DMS153 treated with DMSO at 0.1 percent for 48 hours (cell line): Measurements from ENCODE around the gene DNAJC13.
"Not testable (repeated sequence)": the region's sequence is repeated elsewhere in the genome, so short reads cannot be mapped to it uniquely, and the experiment has no call there.

ENCODE experiments used
- DNase-seq: peaks from one replicate; lab custom pipeline; 2025; ENCODE audit not compliant: unreplicated experiment; lab: John Stamatoyannopoulos, UW

DNAJC13 gene, protein sequence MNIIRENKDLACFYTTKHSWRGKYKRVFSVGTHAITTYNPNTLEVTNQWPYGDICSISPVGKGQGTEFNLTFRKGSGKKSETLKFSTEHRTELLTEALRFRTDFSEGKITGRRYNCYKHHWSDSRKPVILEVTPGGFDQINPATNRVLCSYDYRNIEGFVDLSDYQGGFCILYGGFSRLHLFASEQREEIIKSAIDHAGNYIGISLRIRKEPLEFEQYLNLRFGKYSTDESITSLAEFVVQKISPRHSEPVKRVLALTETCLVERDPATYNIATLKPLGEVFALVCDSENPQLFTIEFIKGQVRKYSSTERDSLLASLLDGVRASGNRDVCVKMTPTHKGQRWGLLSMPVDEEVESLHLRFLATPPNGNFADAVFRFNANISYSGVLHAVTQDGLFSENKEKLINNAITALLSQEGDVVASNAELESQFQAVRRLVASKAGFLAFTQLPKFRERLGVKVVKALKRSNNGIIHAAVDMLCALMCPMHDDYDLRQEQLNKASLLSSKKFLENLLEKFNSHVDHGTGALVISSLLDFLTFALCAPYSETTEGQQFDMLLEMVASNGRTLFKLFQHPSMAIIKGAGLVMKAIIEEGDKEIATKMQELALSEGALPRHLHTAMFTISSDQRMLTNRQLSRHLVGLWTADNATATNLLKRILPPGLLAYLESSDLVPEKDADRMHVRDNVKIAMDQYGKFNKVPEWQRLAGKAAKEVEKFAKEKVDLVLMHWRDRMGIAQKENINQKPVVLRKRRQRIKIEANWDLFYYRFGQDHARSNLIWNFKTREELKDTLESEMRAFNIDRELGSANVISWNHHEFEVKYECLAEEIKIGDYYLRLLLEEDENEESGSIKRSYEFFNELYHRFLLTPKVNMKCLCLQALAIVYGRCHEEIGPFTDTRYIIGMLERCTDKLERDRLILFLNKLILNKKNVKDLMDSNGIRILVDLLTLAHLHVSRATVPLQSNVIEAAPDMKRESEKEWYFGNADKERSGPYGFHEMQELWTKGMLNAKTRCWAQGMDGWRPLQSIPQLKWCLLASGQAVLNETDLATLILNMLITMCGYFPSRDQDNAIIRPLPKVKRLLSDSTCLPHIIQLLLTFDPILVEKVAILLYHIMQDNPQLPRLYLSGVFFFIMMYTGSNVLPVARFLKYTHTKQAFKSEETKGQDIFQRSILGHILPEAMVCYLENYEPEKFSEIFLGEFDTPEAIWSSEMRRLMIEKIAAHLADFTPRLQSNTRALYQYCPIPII (N-terminal part only)

DNA sequence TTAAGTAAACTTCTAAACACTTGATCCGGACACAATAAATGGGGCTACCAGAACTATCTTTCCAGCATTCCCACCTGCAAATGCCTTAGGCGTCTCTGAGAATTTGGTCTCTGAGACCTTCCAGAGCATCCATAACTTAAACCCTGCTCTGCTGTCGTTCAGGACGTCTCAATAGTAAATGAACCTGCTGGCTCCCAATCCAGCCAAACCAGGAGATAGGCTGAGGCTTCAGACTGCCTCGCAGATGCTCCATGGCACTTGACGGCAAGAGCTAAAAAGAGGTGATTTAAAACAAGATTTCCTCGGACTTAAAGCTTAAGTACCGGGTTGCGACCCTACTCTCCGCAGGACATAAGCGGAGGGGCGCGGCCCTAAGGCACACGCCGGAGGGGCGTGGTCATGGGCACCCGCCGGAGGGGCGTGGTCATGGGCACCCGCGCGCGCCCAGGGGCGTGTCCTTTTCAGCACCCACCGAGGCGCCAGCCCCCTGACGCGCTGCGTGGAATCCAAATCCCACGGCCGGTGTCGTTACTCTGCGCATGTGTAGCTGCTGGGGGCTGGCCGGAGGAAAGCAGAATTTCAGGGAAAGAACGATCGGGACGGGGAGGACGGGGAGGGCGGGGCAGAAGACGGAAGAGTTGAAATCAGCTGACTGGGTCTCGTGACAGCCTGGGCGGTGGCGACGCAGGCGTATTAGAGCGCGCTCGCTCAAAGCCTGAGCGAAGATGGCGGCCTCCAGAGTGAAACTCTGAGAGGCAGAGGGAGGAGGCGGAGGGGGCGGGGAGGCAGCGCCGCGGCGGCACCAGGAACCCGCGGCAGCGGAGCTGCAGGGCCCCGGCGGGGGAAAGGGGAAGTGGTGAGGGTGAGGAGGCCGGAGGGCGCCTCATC, at the start of gene DNAJC13:
DNAJC13 (plus strand) TSS at position 696 of the 888 bp plus-strand sequence. CDS start 17,049 bp downstream, outside the sequence.
- peak; percentile 89 for DNase-seq

DNA sequence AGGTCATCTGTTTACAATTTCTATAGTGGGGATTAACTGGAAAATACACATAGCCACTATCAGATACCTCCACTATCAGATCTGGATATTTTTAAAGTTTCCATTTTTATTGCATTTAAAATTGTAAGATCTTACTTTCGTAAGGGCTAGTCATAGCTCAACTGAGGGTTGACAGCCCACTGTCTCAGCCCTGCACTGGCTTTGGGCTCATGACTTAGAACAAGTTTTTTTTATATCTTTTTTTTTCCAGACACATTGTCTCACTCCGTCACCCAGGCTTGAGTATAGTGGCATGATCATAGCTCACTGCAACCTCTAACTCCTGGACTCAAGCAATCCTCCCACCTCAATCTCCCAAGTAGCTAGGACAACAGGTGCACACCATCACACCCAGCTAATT, 48.8 kb upstream of the DNAJC13 start:
- DNase-seq, result no peak

DNA sequence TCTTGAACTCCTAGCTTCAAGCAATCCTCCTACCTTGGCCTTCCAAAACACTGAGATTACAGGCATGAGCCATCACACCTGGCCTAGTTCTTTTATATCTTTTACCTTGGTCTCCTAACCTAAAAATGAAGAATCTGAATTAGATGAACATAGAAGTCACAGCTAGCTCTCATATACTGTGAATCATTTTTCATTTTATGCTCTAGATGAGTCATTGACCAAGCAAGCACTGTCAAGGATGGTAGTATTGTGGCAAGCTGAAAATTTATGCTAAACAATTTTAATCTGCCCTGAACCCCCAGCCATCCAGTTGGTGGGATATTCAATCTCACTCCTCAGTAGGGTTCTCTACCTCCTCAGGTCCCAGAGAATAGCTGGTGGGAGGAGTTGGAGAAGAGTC, 48.3 kb upstream of the DNAJC13 start:
- DNase-seq, result no peak

DNA sequence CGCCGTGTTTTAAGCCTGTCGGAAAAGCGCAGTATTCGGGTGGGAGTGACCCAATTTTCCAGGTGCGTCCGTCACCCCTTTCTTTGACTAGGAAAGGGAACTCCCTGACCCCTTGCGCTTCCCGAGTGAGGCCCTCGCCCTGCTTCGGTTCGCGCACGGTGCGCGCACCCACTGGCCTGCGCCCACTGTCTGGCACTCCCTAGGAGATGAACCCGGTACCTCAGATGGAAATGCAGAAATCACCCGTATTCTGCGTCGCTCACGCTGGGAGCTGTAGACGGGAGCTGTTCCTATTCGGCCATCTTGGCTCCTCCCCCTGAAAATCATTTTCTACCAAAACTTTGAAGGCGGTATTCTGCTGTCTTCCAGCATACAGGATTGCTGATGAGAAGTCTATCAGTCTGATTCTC, 40.4 kb upstream of the DNAJC13 start:
- DNase-seq, result not testable (repeated sequence)

DNA sequence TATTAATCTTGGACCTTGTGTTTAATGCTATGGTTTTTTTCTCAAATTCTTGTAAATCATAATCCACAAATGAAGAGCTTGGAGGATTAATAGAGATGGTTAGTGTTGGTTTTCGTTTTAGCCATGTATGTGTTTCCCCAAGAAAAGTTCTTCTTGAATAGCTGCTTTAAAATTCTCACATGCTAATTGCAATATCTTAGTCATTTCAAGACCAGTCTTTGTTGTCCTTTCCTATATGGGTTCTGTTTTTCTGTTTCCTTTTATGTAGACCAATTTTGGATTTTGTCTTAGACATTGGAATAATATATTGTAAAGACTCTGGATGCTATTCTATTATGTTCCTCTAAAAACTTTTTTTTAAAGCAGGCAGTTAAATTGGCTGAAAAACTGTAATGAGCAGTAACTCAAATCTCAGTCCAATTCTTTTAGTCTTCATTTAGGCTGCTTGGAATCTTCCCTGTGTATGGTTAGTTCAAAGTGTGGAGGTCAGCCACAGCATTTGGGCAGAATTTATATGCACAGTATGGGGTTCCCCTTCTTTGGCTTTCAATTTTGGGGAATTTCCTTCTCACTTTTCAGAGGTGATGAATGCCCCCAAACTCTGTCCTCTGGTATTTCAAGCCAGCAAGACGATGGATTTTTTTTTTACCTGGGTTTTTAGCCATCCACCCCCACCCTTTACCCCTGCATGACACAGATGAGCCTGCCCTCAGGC, 39.1 kb upstream of the DNAJC13 start:
- DNase-seq, result no peak

DNA sequence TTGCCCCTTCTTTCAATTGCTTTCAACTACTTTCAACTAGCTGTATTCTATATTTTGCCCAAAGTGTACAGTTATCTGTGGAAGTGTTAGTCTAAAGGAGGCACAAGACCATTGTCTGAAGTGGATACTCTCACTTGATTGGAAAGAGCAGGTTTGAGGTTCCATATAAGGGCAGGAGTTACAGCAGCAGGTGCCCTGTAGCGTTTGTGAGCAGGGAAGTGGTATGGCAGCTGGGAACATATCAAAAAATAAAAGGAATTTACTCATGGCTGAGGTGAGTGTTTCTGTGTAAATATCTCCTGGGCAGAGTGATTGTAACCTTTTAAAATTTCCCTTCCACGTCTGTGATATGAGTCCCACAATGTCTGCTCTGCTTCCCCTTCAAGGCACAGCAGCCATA, 38.5 kb upstream of the DNAJC13 start:
- peak; percentile 19 for DNase-seq

DNA sequence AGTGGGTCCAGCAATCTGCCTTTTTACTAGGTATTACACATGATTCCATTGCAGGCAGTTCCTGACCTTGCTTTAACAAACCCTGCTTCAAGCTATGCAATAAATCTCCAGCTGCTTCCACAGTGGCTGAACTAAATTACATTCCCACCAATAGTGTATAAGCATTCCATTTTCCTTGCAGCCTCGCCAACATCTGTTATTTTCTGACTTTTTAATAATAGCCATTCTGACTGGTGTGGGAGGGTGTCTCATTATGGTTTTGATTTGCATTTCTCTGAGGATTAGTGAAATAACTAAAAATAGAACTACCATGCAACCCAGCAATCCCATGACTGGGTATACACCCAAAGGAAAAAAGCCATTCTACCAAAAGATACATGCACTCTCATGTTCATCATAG, 36.4 kb upstream of the DNAJC13 start:
- no peak for DNase-seq

DNA sequence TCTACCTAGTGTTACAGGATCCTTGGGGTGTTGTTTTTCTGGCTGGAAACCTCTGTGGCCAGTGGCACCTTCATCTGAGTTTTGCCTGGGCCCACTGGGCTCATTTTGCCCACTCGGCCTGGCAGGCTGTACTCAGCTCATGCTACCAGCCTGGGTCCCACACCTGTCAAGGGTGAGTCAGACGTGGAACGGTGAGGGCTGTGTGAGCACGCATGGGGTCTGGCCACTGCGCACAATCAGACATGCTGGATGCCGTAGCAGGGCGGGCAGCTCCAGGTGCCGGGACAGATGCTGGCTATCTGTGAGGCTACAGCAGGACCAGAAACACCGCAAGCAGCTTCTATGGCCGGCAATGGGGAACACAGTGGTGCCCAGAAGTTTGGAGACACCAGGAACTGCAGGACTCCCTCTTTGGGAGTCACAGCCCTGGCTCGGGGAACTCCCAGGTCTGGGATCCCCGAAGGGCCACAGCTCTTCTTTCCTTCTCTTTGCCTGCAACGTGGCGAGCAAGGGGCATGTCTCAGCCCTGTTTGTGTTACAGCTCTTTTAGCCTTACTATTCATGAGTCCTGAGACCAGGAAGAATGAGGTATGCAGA, 35.9 kb upstream of the DNAJC13 start:
- DNase-seq, result no peak

DNA sequence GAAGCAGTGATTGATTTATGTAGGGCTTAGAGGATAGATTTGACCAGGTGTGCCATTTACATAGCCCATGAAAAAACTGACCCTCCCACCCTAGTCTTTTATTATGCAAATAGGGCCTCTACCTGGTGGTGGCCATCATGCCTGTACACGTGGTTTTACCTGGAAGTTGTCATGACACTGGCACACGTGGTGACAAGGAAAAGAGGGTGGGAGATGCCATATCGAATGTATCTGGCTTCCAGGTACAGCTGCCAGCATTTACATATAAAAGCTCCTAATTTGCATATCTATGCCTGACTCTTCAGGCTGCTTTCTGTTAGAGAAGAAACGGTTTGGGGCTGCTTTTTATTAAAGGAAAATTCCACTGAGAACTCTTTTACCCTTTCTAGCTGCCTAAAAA, 35.0 kb upstream of the DNAJC13 start:
- DNase-seq, result no peak

DNA sequence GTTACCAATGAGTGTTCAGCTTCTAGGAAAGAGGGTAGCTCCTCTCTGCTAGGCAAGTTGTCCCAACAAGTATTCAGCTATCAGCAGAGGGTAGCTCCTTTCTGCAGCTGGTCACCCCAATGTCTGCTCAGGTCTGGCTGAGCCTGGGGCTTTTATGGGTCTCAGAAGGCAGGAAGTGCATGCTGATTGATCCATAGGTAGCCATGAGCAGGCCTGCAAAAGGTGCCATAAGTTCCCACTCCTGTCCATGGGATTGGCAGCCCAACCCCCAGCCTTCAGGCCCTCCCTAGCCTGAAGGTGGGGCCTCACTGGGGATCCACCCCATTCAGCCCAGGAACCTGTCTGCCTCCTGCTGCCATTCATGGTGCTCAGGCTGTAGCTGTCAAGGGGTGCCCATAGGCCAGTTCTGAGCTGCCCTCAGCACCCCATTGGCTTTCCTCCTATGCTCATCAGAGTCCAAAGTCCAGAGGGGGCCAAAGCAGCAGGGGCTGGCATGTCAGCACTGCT, 34.6 kb upstream of the DNAJC13 start:
- DNase-seq, result no peak

DNA sequence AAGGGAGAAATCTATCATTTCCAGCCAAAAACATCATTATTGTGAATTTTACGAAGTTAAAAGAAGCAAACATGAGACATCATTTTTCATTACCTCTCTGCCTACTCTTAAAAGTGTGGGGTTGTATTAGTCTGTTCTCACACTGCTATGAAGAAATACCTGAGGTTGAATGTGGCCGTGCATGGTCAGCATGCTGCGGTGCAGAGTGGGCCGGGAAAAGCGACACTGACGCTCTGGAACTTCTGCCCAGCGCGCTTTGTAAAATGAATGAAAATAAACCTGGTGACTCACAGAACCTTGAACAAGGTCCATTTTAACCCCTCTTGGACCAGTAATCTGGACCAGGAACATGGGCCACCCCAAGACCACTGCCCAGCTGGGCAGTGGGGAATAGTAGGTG, 31.0 kb upstream of the DNAJC13 start:
- no peak for DNase-seq

DNA sequence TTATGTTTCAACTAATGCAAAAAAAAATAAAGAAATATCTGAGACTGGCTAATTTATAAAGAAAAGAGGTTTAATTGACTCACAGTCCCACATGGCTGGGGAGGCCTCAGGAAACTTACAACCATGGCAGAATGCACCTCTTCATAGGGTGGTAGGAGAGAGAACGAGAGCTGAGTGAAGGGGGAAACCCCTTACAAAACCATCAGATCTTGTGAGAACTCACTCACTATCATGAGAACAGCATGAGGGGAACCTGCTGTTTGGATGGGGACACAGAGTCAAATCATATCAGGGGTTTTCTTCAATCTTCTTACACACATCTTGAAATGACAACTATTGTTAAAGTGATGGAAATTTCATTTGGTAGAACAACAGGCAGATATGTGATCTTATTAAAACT, 24.6 kb upstream of the DNAJC13 start:
- DNase-seq, result not testable (repeated sequence)

DNA sequence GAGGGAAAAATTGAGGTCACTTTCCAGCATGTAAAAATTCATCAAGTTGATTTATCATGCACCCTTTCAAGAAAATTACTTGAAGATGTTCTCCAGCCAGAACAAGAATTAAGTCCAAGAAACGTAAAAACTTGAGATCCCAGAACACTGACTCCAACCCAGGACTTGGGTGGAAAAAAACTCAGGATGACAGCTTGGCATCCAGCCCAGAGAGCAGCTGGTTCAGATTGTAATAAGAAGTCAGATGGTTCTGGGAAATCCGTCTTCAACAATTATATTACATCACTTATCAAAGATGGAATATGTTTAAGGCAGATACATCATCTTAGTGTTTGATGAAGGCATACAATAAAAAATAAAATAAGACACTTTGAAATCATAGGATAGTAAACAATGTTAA, 23.0 kb upstream of the DNAJC13 start:
- no peak for DNase-seq

DNA sequence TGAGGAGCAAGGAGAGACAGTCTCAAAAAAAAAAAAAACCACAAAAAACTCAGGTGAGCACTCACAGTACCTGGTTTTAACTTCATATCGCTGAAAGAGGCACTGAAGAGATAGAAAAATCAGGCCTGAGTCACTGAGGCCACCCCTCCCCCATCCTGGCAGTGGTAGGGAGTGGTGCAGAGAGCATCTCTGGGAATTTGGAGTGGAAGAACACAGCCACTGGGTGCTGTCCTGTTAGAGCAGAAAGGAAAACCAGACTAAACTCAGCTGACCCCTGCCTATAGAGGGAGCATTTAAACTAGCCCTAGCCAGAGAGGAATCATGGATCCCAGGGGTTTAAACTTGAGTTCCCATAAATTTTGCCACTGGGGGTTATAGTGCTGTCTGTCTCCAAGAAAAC, 22.2 kb upstream of the DNAJC13 start:
- no peak for DNase-seq

DNA sequence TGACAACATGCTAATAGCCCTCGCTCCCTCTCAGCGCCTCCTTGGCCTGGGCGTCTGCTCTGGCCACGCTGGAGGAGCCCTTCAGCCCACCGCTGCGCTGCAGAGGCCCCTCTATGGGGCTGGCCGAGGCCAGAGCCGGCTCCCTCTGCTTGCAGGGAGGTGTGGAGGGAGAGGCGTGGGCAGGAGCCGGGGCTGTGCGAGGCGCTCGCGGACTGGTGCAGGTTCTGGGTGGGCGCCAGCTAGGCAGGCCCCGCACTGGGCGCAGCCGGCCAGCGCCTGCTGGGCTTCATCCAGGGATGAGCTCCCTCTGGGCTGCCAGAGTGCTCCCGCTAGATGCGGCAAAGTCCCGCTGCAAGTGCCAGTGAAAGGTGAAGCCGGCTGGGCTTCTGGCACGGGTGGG, 21.0 kb upstream of the DNAJC13 start:
- no peak for DNase-seq

DNA sequence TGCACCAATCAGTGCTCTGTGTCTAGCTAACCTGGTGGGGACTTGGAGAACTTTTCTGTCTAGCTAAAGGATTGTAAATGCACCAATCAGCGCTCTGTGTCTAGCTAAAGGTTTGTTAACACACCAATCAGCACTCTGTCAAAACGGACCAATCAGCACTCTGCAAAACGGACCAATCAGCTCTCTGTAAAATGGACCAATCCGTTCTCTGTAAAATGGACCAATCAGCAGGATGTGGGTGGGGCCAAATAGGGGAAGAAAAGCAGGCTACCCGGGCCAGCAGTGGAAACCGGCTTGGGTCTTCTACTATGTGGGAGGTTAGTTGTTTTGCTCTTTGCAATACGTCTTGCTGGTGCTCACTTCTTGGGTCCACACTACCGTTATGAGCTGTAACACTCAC, 20.5 kb upstream of the DNAJC13 start:
- not testable (repeated sequence) for DNase-seq

DNA sequence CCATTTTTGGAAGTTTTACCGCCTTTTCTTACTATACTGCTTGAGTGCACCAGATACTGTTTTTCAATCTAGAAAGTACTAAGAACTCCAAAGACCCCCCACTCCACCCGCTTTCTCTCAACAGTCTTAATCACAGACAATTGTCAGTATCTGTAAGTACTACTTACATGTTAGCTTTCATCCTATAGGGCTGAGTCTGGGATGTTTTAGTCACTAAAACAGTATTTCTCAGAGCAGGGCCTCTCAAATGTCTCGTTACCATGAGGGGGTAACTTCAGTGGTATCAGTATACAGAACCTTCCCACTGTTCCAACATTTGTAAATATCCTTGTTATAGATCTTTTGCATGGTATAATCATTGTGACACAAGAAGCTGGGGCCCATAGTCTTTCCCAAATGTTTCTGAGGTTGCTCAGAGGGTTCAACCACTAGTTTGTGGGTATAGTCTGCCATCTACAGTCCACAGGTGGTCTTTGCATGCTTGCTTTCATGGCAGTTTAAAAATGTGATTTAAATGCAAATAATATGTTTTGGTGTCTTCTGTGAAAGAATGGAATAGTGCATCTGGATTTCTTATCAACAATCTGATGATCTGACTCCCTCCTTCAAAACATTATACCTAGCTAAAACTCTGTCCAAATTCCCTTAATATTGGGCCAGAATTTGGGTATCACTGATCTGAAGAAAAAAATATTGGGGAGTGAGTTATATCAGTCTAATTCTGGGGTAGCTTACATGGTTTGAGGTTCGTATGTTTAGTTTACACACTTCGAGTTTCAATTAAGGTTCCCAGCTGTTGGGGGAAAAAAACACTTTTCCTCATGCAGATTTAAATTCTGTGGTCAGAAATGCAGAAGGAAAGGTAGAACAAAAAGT, 18.0 kb upstream of the DNAJC13 start:
- peak; percentile 65 for DNase-seq

DNA sequence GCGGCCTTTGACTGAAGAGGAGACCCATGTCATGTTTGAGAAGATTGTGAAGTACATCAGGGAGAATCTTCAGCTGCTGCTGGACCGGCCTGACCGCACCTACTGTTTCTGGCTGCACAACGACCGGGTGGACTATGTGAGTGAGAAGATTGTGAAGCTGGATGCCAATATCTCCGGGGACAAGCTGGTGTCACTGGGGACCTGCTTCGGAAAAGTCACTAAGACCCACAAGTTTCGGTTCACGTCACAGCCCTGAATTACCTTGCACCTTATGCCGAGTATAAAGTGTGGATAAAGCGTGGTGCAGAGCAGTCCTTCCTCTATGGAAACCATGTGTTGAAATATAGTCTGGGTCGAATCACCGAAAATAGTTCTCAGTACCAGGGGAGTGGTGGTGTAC, 16.0 kb upstream of the DNAJC13 start:
- DNase-seq, result no peak
